ENCODE data around the gene NUDT8.

DNA sequence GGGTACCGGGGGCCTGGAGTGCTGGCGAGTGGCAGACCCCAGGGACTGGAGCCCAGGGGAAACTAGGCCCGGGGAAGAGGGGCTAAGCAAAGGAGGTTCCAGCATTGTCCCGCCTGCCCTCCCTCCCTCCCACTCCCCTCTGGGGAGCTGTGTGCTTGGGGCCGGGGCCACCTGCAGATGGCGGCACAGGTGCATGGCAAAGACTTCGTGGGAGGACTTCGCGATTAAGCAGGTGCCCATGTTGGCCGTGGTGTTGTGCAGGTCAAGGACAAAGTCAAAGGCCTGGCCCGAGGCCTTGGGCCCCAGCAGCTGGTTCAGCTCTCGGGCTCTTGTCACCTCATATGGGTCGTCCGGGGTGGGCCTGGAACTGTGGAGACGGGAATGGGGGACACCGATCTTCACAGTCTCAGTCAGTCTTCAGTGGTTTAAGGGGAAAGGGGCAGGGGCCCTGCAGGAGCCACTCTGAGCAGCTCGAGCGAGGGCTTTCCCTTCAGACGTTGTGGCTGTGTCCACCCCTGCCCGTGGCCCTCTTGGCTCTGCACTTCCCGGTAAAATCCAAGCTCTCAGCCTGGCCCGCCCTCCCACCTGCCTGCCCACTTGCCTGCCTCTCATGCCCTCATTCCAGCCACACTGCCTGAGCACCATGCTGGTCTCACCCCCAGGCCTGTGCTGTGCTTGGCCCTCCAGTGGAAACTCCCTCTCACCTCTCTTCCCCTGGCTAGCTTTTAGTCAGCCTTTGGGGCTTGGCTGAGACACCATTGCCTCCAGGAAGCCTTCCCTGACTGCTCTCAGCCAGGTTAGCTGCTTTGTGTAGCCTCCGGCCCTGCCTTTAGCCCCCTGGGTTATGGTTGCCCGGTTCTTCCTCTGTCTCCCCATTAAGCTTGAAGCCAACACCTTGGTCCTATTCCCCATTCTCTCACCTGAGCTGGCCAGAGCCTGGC is 16.1 kb upstream of the NUDT8 start:
- TF ChIP-seq POLR2AphosphoS5 (IDR thresholded peaks at IDR 0.05) (no peak), CTCF (IDR thresholded peaks at IDR 0.05) (no peak), POLR2A (IDR thresholded peaks at IDR 0.05) (no peak)

Measured in breast epithelium (tissue), 3 donors.